ENCODE results near the gene GRB14. TPM values are rescaled to one million over a fixed set of nuclear protein-coding genes. Genes with fewer than 3 reads are reported as not detected.
"Not testable (repeated sequence)": the region's sequence is repeated elsewhere in the genome, so short reads cannot be mapped to it uniquely, and the experiment has no call there.

Gene GRB14
- total RNA-seq, 4 donors from 2014 or later: 5.4 to 19.3 (median 9.8) TPM

- no peak for DNase-seq
- intact Hi-C loops (cut with DNase I): no loop called here
- Histone ChIP-seq H3K27ac (no peak overlapping the region), H3K9me3 (no peaks in the 10 kb centered on the region), H3K4me1 (no peaks in the 10 kb centered on the region), H3K4me3 (replicated peaks in 1 of 3) (no peak overlapping the region), H3K27me3 (no peaks in the 10 kb centered on the region), H3K36me3 (no peaks in the 10 kb centered on the region)
- TF ChIP-seq CTCF (IDR thresholded peaks at IDR 0.05) (no peak), POLR2A (IDR thresholded peaks at IDR 0.05) (no peak)
Observed at GRCh38 chr2:164655336-164655735, 34.1 kb upstream of the GRB14 start.

- WGBS, 2 donors: 19 to 32% methylated on average over 1 of the region's 1 CpG
- Histone ChIP-seq H3K4me3 (replicated peaks in 1 of 3) (no peak overlapping the region), H3K4me1 (no peaks in the 10 kb centered on the region), H3K9me3 (no peaks in the 10 kb centered on the region), H3K27ac (no peak overlapping the region), H3K27me3 (no peaks in the 10 kb centered on the region), H3K36me3 (no peaks in the 10 kb centered on the region)
- TF ChIP-seq POLR2A (IDR thresholded peaks at IDR 0.05) (no peak), CTCF (IDR thresholded peaks at IDR 0.05) (peak in 1 of 6 experiments; percentile 22)
- intact Hi-C loops (cut with DNase I): no loop called here
- no peak for DNase-seq
Observed at GRCh38 chr2:164651361-164651760, 30.1 kb upstream of the GRB14 start.

- intact Hi-C loops (cut with DNase I): no loop called here
- peaks cover 3 to 6% of the 10 kb centered on the region in 2 donors for H3K4me1 ChIP-seq
- TF ChIP-seq CTCF (IDR thresholded peaks at IDR 0.05) (no peak), POLR2A (IDR thresholded peaks at IDR 0.05) (no peak)
- no peaks in the 10 kb centered on the region for H3K27me3 ChIP-seq
- no peak overlapping the region for H3K4me3 ChIP-seq (replicated peaks in 1 of 3)
- 27 to 48% methylated on average over 1 of the region's 1 CpG for WGBS, 2 donors
- H3K36me3 ChIP-seq: no peaks in the 10 kb centered on the region
- peak; percentile 55 to 56 for DNase-seq
- no peaks in the 10 kb centered on the region for H3K9me3 ChIP-seq
- peak overlapping the region; percentile 55 to 64 (median 57) for H3K27ac ChIP-seq
Observed at GRCh38 chr2:164644036-164644700, 22.9 kb upstream of the GRB14 start.

GRCh38 chr2:164642946-164643555, 21.8 kb upstream of the GRB14 start:
- Histone ChIP-seq H3K4me1 (peaks cover 3 to 6% of the 10 kb centered on the region in 2 donors), H3K9me3 (no peaks in the 10 kb centered on the region), H3K27me3 (no peaks in the 10 kb centered on the region), H3K36me3 (no peaks in the 10 kb centered on the region), H3K4me3 (replicated peaks in 1 of 3) (no peak overlapping the region), H3K27ac (peak overlapping the region in 1 of 3 donors; percentile 55)
- no peak for DNase-seq
- intact Hi-C loops (cut with DNase I): no loop called here
- TF ChIP-seq POLR2A (IDR thresholded peaks at IDR 0.05) (no peak), CTCF (IDR thresholded peaks at IDR 0.05) (no peak)
- 93 to 94% methylated on average over 8 of the region's 8 CpGs for WGBS, 2 donors

GRCh38 chr2:164642268-164642667, 21.0 kb upstream of the GRB14 start:
- H3K27ac ChIP-seq: no peak overlapping the region
- WGBS, 2 donors: 56% methylated on average over 2 of the region's 2 CpGs
- H3K27me3 ChIP-seq: no peaks in the 10 kb centered on the region
- H3K4me1 ChIP-seq: peaks cover 3 to 6% of the 10 kb centered on the region in 2 donors
- H3K9me3 ChIP-seq: no peaks in the 10 kb centered on the region
- no peaks in the 10 kb centered on the region for H3K36me3 ChIP-seq
- no peak for DNase-seq
- H3K4me3 ChIP-seq (replicated peaks in 1 of 3): no peak overlapping the region
- intact Hi-C loops (cut with DNase I): no loop called here
- TF ChIP-seq CTCF (IDR thresholded peaks at IDR 0.05) (no peak), POLR2A (IDR thresholded peaks at IDR 0.05) (no peak)

GRCh38 chr2:164628319-164628718, 7.0 kb upstream of the GRB14 start:
- intact Hi-C loops (cut with DNase I); H3K4me1 ChIP-seq; H3K9me3 ChIP-seq; DNase-seq; H3K4me3 ChIP-seq (replicated peaks in 1 of 3); H3K27ac ChIP-seq; H3K27me3 ChIP-seq; H3K36me3 ChIP-seq: not testable (repeated sequence)
- WGBS, 2 donors: 78 to 86% methylated on average over 3 of the region's 3 CpGs

Data from thyroid gland (tissue), 4 donors.